Measurements from ENCODE around the gene SPOCK1.

- TF ChIP-seq, protein P1, sequence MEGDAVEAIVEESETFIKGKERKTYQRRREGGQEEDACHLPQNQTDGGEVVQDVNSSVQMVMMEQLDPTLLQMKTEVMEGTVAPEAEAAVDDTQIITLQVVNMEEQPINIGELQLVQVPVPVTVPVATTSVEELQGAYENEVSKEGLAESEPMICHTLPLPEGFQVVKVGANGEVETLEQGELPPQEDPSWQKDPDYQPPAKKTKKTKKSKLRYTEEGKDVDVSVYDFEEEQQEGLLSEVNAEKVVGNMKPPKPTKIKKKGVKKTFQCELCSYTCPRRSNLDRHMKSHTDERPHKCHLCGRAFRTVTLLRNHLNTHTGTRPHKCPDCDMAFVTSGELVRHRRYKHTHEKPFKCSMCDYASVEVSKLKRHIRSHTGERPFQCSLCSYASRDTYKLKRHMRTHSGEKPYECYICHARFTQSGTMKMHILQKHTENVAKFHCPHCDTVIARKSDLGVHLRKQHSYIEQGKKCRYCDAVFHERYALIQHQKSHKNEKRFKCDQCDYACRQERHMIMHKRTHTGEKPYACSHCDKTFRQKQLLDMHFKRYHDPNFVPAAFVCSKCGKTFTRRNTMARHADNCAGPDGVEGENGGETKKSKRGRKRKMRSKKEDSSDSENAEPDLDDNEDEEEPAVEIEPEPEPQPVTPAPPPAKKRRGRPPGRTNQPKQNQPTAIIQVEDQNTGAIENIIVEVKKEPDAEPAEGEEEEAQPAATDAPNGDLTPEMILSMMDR (IDR thresholded peaks at IDR 0.05; ENCODE audit: low read depth, low read length, missing input control) = no peak
- no peak for TF ChIP-seq HNF4A (conservative IDR thresholded peaks at IDR 0.05)
- TF ChIP-seq JUND (IDR thresholded peaks at IDR 0.05) = no peak
- no peak for TF ChIP-seq RAD21 (IDR thresholded peaks at IDR 0.05)
- no peak for TF ChIP-seq GABPA (IDR thresholded peaks at IDR 0.05 in 1 of 2, conservative IDR thresholded peaks at IDR 0.05 in 1 of 2)
- TF ChIP-seq, protein P2, sequence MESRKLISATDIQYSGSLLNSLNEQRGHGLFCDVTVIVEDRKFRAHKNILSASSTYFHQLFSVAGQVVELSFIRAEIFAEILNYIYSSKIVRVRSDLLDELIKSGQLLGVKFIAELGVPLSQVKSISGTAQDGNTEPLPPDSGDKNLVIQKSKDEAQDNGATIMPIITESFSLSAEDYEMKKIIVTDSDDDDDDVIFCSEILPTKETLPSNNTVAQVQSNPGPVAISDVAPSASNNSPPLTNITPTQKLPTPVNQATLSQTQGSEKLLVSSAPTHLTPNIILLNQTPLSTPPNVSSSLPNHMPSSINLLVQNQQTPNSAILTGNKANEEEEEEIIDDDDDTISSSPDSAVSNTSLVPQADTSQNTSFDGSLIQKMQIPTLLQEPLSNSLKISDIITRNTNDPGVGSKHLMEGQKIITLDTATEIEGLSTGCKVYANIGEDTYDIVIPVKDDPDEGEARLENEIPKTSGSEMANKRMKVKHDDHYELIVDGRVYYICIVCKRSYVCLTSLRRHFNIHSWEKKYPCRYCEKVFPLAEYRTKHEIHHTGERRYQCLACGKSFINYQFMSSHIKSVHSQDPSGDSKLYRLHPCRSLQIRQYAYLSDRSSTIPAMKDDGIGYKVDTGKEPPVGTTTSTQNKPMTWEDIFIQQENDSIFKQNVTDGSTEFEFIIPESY (IDR thresholded peaks at IDR 0.05) = no peak
- no peak for TF ChIP-seq RXRA (IDR thresholded peaks at IDR 0.05)
Observed at GRCh38 chr5:137531266-137531665, 32.1 kb upstream of the SPOCK1 start.
